ENCODE data around the gene IL23A. TPM values are rescaled to one million over a fixed set of nuclear protein-coding genes. Genes with fewer than 3 reads are reported as not detected.

IL23A gene
- total and polyA plus RNA-seq, 3 experiments from 2014 or later = 26.4 to 29.6 (median 26.9) TPM

- CTCF ChIA-PET = interaction anchor here (5.1 kb wide), 1 partner anchor 102 kb away, joined by 29 read pairs; no protein-coding TSS in a partner anchor
These were observed 23.7 kb downstream of the IL23A start, which contains the start of gene APOF for GRCh38 chr12:56362130-56363059. Gene APOF (minus strand): TSS chr12:56362857. CDS start chr12:56362745, 112 bp downstream.

GRCh38 chr12:56366948-56367347 is 28.3 kb downstream of the IL23A start:
- no peak overlapping the region for H3K4me3 ChIP-seq (ENCODE audit: low read length)
- ChIA-PET POLR2A (no interaction called here), CTCF (interaction anchor here (1.4 kb wide), 2 partner anchors 16 to 97 kb away, joined by 3 read pairs; no protein-coding TSS in a partner anchor)
- DNase-seq = no peak
- H3K4me1 Mint-ChIP-seq = no peaks in the 10 kb centered on the region
- no peak overlapping the region for H3K27ac Mint-ChIP-seq
- H3K4me1 ChIP-seq (ENCODE audit: insufficient read depth, low read length) = no peaks in the 10 kb centered on the region
- no peak overlapping the region for H3K4me3 Mint-ChIP-seq
- no peaks in the 10 kb centered on the region for H3K36me3 ChIP-seq (ENCODE audit: insufficient read depth, low read length)
- H3K9me3 Mint-ChIP-seq = no peaks in the 10 kb centered on the region
- H3K9me3 ChIP-seq (ENCODE audit: low read length) = no peaks in the 10 kb centered on the region
- H3K36me3 Mint-ChIP-seq = no peaks in the 10 kb centered on the region
- peaks cover 2 to 8% of the 10 kb centered on the region in 2 donors for H3K27me3 Mint-ChIP-seq
- H3K27me3 ChIP-seq (ENCODE audit: insufficient read depth, low read length, poor library complexity, severe bottlenecking) = no peaks in the 10 kb centered on the region
- no peak overlapping the region for H3K27ac ChIP-seq (ENCODE audit: low read depth, low read length)

More at GRCh38 chr12:56362130-56363059, 23.7 kb downstream of the IL23A start, which contains the start of gene APOF:
- Mint-ChIP-seq H3K27ac (peak within 1 kb of the TSS in 6 of 8 donors; percentile 61 to 97 (median 94)), H3K9me3 (no peaks in the 10 kb centered on the region), H3K27me3 (peaks cover 2 to 5% of the 10 kb centered on the region in 2 donors), H3K36me3 (peaks cover 0 to 13% (median 0%) of the 10 kb centered on the region in 3 donors), H3K4me1 (peaks cover 24 to 38% (median 33%) of the 10 kb centered on the region in 3 donors), H3K4me3 (peak within 1 kb of the TSS; percentile 55 to 99 (median 95))
- no peak within 1 kb of the TSS for H3K4me3 ChIP-seq (ENCODE audit: low read length)
- POLR2A ChIA-PET = no interaction called here
- H3K4me1 ChIP-seq (ENCODE audit: insufficient read depth, low read length) = peaks cover 28% of the 10 kb centered on the region
- H3K36me3 ChIP-seq (ENCODE audit: insufficient read depth, low read length) = no peaks in the 10 kb centered on the region
- H3K27me3 ChIP-seq (ENCODE audit: insufficient read depth, low read length, poor library complexity, severe bottlenecking) = no peaks in the 10 kb centered on the region
- DNase-seq = no peak
- no peak within 1 kb of the TSS for H3K27ac ChIP-seq (ENCODE audit: low read depth, low read length)
- no peaks in the 10 kb centered on the region for H3K9me3 ChIP-seq (ENCODE audit: low read length)

GRCh38 chr12:56373515-56373914 is 34.8 kb downstream of the IL23A start:
- Histone ChIP-seq H3K27me3 (ENCODE audit: insufficient read depth, low read length, poor library complexity, severe bottlenecking) (no peaks in the 10 kb centered on the region), H3K36me3 (ENCODE audit: insufficient read depth, low read length) (no peaks in the 10 kb centered on the region), H3K9me3 (ENCODE audit: low read length) (no peaks in the 10 kb centered on the region), H3K4me3 (ENCODE audit: low read length) (no peak overlapping the region), H3K27ac (ENCODE audit: low read depth, low read length) (no peak overlapping the region), H3K4me1 (ENCODE audit: insufficient read depth, low read length) (no peaks in the 10 kb centered on the region)
- H3K4me1 Mint-ChIP-seq = no peaks in the 10 kb centered on the region
- H3K27ac Mint-ChIP-seq = no peak overlapping the region
- H3K27me3 Mint-ChIP-seq = peaks cover 5 to 8% of the 10 kb centered on the region in 2 donors
- no peak overlapping the region for H3K4me3 Mint-ChIP-seq
- no peaks in the 10 kb centered on the region for H3K9me3 Mint-ChIP-seq
- POLR2A ChIA-PET = no interaction called here
- H3K36me3 Mint-ChIP-seq = peaks cover 0 to 6% (median 0%) of the 10 kb centered on the region in 3 donors
- no peak for DNase-seq
- CTCF ChIA-PET = no interaction called here

- Mint-ChIP-seq H3K9me3 (no peaks in the 10 kb centered on the region), H3K36me3 (peaks cover 0 to 6% (median 0%) of the 10 kb centered on the region in 3 donors), H3K27ac (no peak overlapping the region), H3K4me3 (no peak overlapping the region), H3K27me3 (peaks cover 5 to 8% of the 10 kb centered on the region in 2 donors), H3K4me1 (no peaks in the 10 kb centered on the region)
- Histone ChIP-seq H3K27me3 (ENCODE audit: insufficient read depth, low read length, poor library complexity, severe bottlenecking) (no peaks in the 10 kb centered on the region), H3K9me3 (ENCODE audit: low read length) (no peaks in the 10 kb centered on the region), H3K36me3 (ENCODE audit: insufficient read depth, low read length) (no peaks in the 10 kb centered on the region), H3K4me3 (ENCODE audit: low read length) (no peak overlapping the region), H3K4me1 (ENCODE audit: insufficient read depth, low read length) (no peaks in the 10 kb centered on the region), H3K27ac (ENCODE audit: low read depth, low read length) (no peak overlapping the region)
- ChIA-PET POLR2A (no interaction called here), CTCF (interaction anchor here (1.2 kb wide), 1 partner anchor 15 kb away, joined by 3 read pairs; the partner anchor contains the start of gene STAT2)
- DNase-seq = no peak
These were observed 36.3 kb downstream of the IL23A start for GRCh38 chr12:56374726-56375597.

GRCh38 chr12:56375598-56376434 is 37.1 kb downstream of the IL23A start:
- DNase-seq = no peak
- ChIA-PET CTCF (interaction anchor here (1.2 kb wide), 1 partner anchor 16 kb away, joined by 3 read pairs; the partner anchor contains the start of gene STAT2), POLR2A (interaction anchor here (0.6 kb wide), 1 partner anchor 16 kb away, joined by 3 read pairs; the partner anchor contains the start of gene STAT2)
- Histone ChIP-seq H3K9me3 (ENCODE audit: low read length) (no peaks in the 10 kb centered on the region), H3K4me3 (ENCODE audit: low read length) (no peak overlapping the region), H3K36me3 (ENCODE audit: insufficient read depth, low read length) (no peaks in the 10 kb centered on the region), H3K27me3 (ENCODE audit: insufficient read depth, low read length, poor library complexity, severe bottlenecking) (no peaks in the 10 kb centered on the region), H3K27ac (ENCODE audit: low read depth, low read length) (peak overlapping the region; percentile 24), H3K4me1 (ENCODE audit: insufficient read depth, low read length) (no peaks in the 10 kb centered on the region)
- Mint-ChIP-seq H3K36me3 (peaks cover 0 to 6% (median 0%) of the 10 kb centered on the region in 3 donors), H3K27ac (peak overlapping the region in 1 of 8 donors; percentile 38), H3K4me3 (no peak overlapping the region), H3K27me3 (peaks cover 5% of the 10 kb centered on the region in 2 donors), H3K4me1 (no peaks in the 10 kb centered on the region), H3K9me3 (no peaks in the 10 kb centered on the region)

GRCh38 chr12:56377310-56377988 is 38.8 kb downstream of the IL23A start:
- Histone ChIP-seq H3K4me1 (ENCODE audit: insufficient read depth, low read length) (no peaks in the 10 kb centered on the region), H3K27me3 (ENCODE audit: insufficient read depth, low read length, poor library complexity, severe bottlenecking) (no peaks in the 10 kb centered on the region), H3K4me3 (ENCODE audit: low read length) (no peak overlapping the region), H3K9me3 (ENCODE audit: low read length) (no peaks in the 10 kb centered on the region), H3K36me3 (ENCODE audit: insufficient read depth, low read length) (no peaks in the 10 kb centered on the region), H3K27ac (ENCODE audit: low read depth, low read length) (peak overlapping the region; percentile 5)
- H3K4me1 Mint-ChIP-seq = no peaks in the 10 kb centered on the region
- peaks cover 5% of the 10 kb centered on the region in 2 donors for H3K27me3 Mint-ChIP-seq
- ChIA-PET POLR2A (no interaction called here), CTCF (no interaction called here)
- H3K4me3 Mint-ChIP-seq = no peak overlapping the region
- no peak for DNase-seq
- peak overlapping the region in 1 of 8 donors; percentile 29 for H3K27ac Mint-ChIP-seq
- peaks cover 0 to 6% (median 0%) of the 10 kb centered on the region in 3 donors for H3K36me3 Mint-ChIP-seq
- H3K9me3 Mint-ChIP-seq = no peaks in the 10 kb centered on the region

GRCh38 chr12:56377989-56378316 is 39.3 kb downstream of the IL23A start:
- Histone ChIP-seq H3K4me3 (ENCODE audit: low read length) (no peak overlapping the region), H3K36me3 (ENCODE audit: insufficient read depth, low read length) (no peaks in the 10 kb centered on the region), H3K27me3 (ENCODE audit: insufficient read depth, low read length, poor library complexity, severe bottlenecking) (no peaks in the 10 kb centered on the region), H3K4me1 (ENCODE audit: insufficient read depth, low read length) (no peaks in the 10 kb centered on the region), H3K27ac (ENCODE audit: low read depth, low read length) (peak overlapping the region; percentile 5), H3K9me3 (ENCODE audit: low read length) (no peaks in the 10 kb centered on the region)
- no peak overlapping the region for H3K4me3 Mint-ChIP-seq
- peaks cover 4 to 5% of the 10 kb centered on the region in 2 donors for H3K27me3 Mint-ChIP-seq
- no peaks in the 10 kb centered on the region for H3K9me3 Mint-ChIP-seq
- H3K4me1 Mint-ChIP-seq = no peaks in the 10 kb centered on the region
- peaks cover 0 to 6% (median 0%) of the 10 kb centered on the region in 3 donors for H3K36me3 Mint-ChIP-seq
- DNase-seq = no peak
- peak overlapping the region in 1 of 8 donors; percentile 11 for H3K27ac Mint-ChIP-seq
- ChIA-PET POLR2A (no interaction called here), CTCF (no interaction called here)

All from CD8-positive, alpha-beta memory T cell (primary cell).